ENCODE data around the gene EPHA4.

DNA sequence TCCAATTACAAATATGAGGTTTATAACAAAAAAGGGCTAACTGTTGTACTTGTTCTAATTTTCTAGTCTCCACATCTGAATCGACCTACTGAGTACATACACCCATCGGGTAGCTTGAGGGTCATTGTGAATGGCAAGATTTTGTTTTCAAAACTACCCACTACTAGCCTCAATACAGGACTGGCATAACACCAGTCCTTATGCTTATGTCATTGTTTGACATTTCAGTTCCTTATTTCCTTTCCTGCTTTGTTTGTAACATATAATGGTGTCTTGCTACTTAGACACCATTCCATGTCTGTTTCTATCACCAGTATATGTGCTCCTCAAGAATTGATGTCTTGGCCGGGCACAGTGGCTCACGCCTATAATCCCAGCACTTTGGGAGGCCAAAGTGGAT is 86.0 kb downstream of the EPHA4 start:
- TF ChIP-seq, protein P1, sequence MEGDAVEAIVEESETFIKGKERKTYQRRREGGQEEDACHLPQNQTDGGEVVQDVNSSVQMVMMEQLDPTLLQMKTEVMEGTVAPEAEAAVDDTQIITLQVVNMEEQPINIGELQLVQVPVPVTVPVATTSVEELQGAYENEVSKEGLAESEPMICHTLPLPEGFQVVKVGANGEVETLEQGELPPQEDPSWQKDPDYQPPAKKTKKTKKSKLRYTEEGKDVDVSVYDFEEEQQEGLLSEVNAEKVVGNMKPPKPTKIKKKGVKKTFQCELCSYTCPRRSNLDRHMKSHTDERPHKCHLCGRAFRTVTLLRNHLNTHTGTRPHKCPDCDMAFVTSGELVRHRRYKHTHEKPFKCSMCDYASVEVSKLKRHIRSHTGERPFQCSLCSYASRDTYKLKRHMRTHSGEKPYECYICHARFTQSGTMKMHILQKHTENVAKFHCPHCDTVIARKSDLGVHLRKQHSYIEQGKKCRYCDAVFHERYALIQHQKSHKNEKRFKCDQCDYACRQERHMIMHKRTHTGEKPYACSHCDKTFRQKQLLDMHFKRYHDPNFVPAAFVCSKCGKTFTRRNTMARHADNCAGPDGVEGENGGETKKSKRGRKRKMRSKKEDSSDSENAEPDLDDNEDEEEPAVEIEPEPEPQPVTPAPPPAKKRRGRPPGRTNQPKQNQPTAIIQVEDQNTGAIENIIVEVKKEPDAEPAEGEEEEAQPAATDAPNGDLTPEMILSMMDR (IDR thresholded peaks at IDR 0.05): no peak
- TF ChIP-seq TEAD4 (IDR thresholded peaks at IDR 0.05; ENCODE audit: borderline replicate concordance, insufficient read depth) (no peak), YY1 (IDR thresholded peaks at IDR 0.05; ENCODE audit: low read depth) (no peak), MXI1 (IDR thresholded peaks at IDR 0.05; ENCODE audit: low read depth, low read length) (no peak), MEF2A (IDR thresholded peaks at IDR 0.05; ENCODE audit: borderline replicate concordance, low read depth) (no peak), JUND (IDR thresholded peaks at IDR 0.05) (no peak)
- TF ChIP-seq, protein P2, sequence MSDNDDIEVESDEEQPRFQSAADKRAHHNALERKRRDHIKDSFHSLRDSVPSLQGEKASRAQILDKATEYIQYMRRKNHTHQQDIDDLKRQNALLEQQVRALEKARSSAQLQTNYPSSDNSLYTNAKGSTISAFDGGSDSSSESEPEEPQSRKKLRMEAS (IDR thresholded peaks at IDR 0.05; ENCODE audit: low read depth): no peak
- TF ChIP-seq, protein P3, sequence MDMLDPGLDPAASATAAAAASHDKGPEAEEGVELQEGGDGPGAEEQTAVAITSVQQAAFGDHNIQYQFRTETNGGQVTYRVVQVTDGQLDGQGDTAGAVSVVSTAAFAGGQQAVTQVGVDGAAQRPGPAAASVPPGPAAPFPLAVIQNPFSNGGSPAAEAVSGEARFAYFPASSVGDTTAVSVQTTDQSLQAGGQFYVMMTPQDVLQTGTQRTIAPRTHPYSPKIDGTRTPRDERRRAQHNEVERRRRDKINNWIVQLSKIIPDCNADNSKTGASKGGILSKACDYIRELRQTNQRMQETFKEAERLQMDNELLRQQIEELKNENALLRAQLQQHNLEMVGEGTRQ (IDR thresholded peaks at IDR 0.05; ENCODE audit: borderline replicate concordance, low read depth, low read length): no peak
